HG03575 (cell line): ENCODE measurements around the gene PTPRH.
"Not testable (repeated sequence)": the region's sequence is repeated elsewhere in the genome, so short reads cannot be mapped to it uniquely, and the experiment has no call there.

Experiments used
- ATAC-seq: cut with Tn5 transposase; IDR thresholded peaks from one replicate; pipeline ENCODE4 v1.9.1; 2021; ENCODE audit not compliant: unreplicated experiment, insufficient number of reproducible peaks, low FRiP score; ENCODE audit errors: extremely low read depth

Gene PTPRH

DNA sequence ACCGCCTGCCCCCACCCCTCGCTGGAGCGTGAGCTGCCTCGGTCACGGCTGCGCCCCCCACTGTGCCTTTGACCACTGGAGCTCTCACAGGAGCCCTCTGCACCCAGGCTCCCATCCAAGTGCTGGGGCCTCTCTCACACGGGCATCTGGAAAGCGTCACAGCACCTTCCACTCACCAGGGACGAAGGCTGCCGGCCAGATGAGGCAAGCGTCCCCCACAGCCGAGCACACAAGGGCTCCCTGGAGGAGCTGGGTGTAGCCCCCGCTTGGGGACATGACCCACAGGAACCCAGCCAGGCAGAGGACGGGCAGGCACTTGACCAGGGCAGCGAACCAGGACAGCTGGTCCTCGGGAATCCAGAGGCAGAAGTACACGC is 18.7 kb upstream of the PTPRH start:
- ATAC-seq, result no peak

DNA sequence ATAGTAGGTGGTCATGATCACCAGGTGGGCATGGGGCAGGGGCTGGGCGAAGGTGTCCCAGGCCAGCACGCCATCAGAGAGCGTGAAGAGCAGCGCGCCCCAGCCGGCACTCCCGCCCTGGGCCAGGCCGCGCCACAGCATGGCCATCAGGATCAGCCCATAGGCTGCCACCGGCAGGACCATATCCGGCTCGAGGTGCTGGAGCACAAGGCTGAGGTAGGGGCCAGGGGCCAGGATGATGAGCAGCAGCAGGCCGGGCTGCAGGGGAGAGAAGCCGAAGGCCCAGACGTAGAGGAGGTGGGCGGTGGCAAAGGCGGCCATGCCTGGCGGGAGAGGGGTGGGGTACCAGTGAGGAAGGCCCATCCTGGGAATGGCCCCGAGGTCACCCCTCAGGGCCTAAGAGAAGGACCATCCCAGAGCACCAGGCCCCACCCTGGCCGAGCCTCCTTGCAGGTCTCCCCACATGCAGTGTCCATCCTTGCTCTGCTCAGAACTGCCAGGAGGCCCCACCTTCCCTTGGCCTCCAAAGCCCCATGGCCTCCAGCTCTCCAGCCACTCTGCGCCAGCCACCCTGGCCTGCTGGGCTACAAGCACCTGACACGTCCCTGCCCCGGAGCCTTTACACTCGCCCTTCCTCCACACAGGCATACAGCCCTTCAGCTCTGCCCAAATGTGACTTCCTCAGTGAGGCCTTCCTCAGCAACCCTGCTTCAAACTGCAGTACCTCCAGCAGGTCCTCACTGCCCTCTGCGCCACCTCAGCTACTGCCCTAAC is 18.1 kb upstream of the PTPRH start:
- no peak for ATAC-seq

- ATAC-seq, result no peak
Observed at GRCh38 chr19:55226788-55227187, 17.5 kb upstream of the PTPRH start.

DNA sequence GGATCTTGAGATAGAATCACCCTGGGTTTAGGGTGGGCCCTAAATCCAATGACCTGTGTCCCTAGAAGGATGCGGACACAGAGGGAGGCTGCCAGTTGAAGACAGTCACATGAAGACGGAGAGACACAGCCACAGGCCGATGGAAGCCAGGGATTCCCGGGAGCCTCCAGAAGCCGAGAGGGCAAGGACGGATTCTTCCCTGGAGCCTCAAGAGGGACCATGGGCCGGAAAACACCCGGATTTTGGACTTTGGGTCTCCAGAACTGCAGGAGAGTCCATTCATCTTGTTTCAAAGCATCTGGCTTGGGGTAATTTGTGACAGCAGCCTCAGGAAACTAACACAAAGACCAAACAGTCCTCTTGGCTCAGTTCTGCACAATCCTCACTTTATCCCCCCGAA is 17.0 kb upstream of the PTPRH start:
- no peak for ATAC-seq

- ATAC-seq, result no peak
Observed at GRCh38 chr19:55225415-55225958, 16.2 kb upstream of the PTPRH start.

- ATAC-seq, result not testable (repeated sequence)
Observed at GRCh38 chr19:55224679-55225414, 15.5 kb upstream of the PTPRH start.

DNA sequence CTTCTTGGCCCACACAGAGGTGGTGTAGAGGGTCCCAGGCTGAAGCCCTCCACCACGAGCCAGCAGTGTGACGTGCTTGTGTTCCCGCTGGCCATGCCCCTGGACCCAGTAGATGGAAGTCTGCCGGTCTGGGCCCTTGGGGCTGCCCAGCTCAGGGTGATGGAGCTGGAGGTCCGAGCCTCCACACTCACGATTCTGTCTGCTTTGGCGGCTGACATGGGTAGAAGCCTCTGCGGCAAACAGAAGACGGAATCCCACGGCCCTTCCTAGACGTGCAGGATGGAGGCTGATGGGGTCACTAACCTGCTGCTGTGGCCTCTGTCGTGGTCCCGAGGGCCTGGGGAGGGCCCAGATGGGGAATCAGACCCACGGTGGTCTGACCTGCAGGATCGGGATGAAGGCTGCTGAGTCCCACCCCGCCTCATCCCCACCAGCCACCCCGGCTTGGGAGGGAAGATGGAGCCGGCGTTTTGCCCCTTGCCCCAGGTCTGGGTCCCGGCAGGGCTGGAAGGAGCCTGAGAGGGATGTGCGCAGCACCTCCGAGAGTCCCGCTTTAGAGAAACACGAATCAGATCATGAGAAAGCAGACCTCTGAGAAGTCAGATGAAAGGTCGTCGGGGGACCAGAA is 14.9 kb upstream of the PTPRH start:
- no peak for ATAC-seq

GRCh38 chr19:55223291-55224037 is 14.2 kb upstream of the PTPRH start:
- ATAC-seq, result no peak

GRCh38 chr19:55220525-55220924 is 11.2 kb upstream of the PTPRH start:
- no peak for ATAC-seq

DNA sequence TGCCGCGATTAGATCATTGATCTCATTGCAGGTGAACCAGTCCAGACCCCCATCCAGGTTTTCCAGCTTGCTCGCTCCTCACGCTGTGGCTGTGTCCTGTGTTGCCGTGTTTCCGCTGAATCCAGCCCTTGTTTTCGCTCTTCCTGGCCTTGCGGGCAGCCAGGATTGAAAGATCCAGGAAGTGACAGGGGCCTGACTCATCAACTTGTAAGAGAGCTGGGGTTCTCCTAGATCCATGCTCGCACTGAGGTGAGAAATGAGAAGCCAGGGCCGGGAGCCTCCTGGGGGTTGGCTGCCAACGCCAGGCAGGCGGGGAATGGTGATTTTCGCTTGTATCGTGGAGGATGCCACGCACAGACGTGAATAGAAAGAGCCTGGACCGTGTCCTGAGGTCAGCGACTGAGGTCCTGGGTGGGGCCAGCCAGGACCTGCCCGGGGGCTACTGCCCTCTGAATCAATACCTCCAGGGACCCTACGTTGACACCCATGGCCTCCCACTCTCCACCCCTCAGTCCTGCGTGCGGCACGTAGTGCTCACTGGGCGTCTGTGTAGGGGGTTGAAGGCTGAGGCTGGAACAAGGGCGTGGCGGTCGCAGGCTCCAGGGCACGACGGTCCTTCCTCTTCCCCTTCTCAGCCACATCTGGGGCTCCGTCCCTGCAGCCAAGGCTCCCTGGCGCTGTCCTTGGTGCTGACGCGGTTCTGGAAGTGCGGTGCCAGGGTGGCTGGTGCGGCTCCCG is 7.3 kb upstream of the PTPRH start:
- no peak for ATAC-seq

DNA sequence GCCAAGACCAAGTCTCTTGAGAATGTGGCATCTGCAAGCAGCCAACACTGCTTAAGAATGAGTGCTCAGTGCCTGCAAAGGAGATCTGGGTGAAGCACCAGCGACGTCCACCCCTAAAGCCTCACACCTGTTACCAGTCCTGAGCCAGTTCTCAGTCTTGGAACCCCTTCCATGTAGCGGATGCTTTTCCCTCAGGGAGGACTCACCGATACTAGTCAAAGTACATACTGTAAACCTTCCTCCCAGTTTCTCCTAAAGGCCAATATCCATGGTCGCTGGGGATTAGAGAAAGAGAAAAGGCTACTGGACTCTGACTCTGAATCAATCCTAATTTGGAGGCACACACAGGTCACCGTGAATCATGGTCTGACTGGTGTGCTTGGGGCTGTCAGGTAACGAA is 4.2 kb upstream of the PTPRH start:
- ATAC-seq, result no peak

GRCh38 chr19:55212447-55212846 is 3.1 kb upstream of the PTPRH start:
- ATAC-seq, result no peak

GRCh38 chr19:55209693-55210472 is 582 bp upstream of the PTPRH start:
- ATAC-seq, result no peak

- ATAC-seq, result no peak
Observed at GRCh38 chr19:55206664-55207500, 2.4 kb downstream of the PTPRH start.

DNA sequence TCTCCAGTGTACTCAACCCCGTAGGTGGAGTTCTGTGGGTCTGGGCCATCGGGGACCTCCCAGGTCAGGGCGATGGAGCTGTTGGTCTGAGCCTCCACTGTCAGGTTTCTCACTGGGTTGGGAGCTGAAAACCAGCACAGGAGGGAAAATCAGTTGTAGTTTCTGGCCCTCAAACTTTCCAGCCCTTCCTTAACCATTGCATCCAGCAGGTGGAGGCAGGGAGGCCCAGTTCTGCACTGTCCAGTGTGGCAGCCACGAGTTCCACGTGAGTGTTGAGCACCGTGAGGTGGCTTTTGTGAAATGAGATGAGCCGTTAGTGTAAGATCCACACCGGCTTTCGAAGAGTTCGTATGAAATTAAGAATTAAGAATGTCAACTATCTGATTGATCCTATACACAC is 7.1 kb downstream of the PTPRH start:
- ATAC-seq, result not testable (repeated sequence)

GRCh38 chr19:55199620-55200204 is 9.6 kb downstream of the PTPRH start:
- no peak for ATAC-seq

GRCh38 chr19:55198651-55199050 is 10.7 kb downstream of the PTPRH start:
- no peak for ATAC-seq
